Measurements from ENCODE around the gene UCN3. TPM values are rescaled to one million over a fixed set of nuclear protein-coding genes. Genes with fewer than 3 reads are reported as not detected.

The UCN3 gene, protein sequence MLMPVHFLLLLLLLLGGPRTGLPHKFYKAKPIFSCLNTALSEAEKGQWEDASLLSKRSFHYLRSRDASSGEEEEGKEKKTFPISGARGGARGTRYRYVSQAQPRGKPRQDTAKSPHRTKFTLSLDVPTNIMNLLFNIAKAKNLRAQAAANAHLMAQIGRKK
- not detected for total RNA-seq

DNA sequence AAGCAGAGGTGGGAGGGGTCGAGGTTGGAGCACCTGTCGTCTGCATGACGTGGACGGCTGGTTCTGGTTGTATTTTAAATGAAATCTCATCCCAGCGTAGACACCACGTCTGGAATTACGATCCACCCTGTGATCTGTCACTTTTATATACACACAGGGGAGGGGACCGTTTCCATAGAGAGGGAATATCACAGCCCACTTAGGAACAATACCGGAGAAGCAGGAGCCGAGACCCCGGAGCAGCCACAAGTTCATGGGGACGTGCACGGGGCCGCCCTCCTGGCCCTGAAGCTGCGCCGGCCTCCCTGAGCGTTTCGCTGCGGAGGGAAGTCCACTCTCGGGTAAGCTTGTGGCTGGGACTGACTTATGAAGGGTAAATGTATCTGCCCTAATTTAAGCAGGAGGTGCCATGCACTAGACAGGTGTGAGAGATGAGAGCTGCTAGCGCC is at the start of gene UCN3:
TSS of gene UCN3 (plus strand) at position 77 of the 449 bp plus-strand sequence. CDS start 8,755 bp downstream, outside the sequence.
- WGBS, 2 donors = 65 to 72% methylated on average over 21 of the region's 21 CpGs
- TF ChIP-seq, protein P1, sequence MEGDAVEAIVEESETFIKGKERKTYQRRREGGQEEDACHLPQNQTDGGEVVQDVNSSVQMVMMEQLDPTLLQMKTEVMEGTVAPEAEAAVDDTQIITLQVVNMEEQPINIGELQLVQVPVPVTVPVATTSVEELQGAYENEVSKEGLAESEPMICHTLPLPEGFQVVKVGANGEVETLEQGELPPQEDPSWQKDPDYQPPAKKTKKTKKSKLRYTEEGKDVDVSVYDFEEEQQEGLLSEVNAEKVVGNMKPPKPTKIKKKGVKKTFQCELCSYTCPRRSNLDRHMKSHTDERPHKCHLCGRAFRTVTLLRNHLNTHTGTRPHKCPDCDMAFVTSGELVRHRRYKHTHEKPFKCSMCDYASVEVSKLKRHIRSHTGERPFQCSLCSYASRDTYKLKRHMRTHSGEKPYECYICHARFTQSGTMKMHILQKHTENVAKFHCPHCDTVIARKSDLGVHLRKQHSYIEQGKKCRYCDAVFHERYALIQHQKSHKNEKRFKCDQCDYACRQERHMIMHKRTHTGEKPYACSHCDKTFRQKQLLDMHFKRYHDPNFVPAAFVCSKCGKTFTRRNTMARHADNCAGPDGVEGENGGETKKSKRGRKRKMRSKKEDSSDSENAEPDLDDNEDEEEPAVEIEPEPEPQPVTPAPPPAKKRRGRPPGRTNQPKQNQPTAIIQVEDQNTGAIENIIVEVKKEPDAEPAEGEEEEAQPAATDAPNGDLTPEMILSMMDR (IDR thresholded peaks at IDR 0.05) = no peak
- TF ChIP-seq POLR2A (IDR thresholded peaks at IDR 0.05) = no peak
- no peak for DNase-seq (ENCODE audit: low spot score in 2 of 2)
- intact Hi-C loops (cut with DNase I; ENCODE audit: low total_unique reads) = no loop called here
- no peak within 1 kb of the TSS for H3K4me3 ChIP-seq (ENCODE audit: low read depth, poor library complexity, severe bottlenecking)

GRCh38 chr10:5317547-5318107 is 47.1 kb upstream of the UCN3 start:
- no peak for DNase-seq (ENCODE audit: low spot score in 2 of 2)
- intact Hi-C loops (cut with DNase I; ENCODE audit: low total_unique reads) = no loop called here
- no peak overlapping the region for H3K4me3 ChIP-seq (ENCODE audit: low read depth, poor library complexity, severe bottlenecking)
- 29 to 31% methylated on average over 10 of the region's 10 CpGs for WGBS, 2 donors
- TF ChIP-seq, protein P1 (IDR thresholded peaks at IDR 0.05) = no peak
- TF ChIP-seq POLR2A (IDR thresholded peaks at IDR 0.05) = no peak

DNA sequence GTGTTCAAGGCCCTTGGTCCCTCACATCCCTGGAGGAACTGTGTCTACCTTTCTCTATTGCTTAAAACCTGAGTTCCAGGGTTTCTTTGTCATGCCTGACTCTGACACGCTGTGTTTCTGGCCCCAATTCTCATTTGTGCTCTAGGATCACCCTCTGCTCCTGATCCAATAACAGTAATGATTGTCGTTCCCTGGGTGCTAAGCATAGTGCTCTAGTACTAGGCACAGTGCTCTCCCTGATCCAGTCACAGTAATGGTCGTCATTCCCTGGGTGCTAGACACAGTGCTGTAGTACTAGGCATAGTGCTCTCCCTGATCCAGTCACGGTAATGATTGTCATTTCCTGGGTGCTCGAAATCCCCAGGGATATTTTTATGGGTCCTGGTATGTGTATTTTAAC is 46.6 kb upstream of the UCN3 start:
- WGBS, 2 donors = 86 to 94% methylated on average over 5 of the region's 5 CpGs
- no peak for TF ChIP-seq POLR2A (IDR thresholded peaks at IDR 0.05)
- no peak for DNase-seq (ENCODE audit: low spot score in 2 of 2)

GRCh38 chr10:5319863-5320262 is 44.9 kb upstream of the UCN3 start:
- 90 to 92% methylated on average over 4 of the region's 4 CpGs for WGBS, 2 donors
- no peak overlapping the region for H3K4me3 ChIP-seq (ENCODE audit: low read depth, poor library complexity, severe bottlenecking)
- no peak for TF ChIP-seq POLR2A (IDR thresholded peaks at IDR 0.05)
- TF ChIP-seq, protein P1 (IDR thresholded peaks at IDR 0.05) = no peak
- intact Hi-C loops (cut with DNase I; ENCODE audit: low total_unique reads) = no loop called here
- no peak for DNase-seq (ENCODE audit: low spot score in 2 of 2)

More for the DNA sequence above, 46.6 kb upstream of the UCN3 start:
- intact Hi-C loops (cut with DNase I; ENCODE audit: low total_unique reads) = no loop called here
- no peak overlapping the region for H3K4me3 ChIP-seq (ENCODE audit: low read depth, poor library complexity, severe bottlenecking)

GRCh38 chr10:5321273-5321672 is 43.5 kb upstream of the UCN3 start:
- no peak overlapping the region for H3K4me3 ChIP-seq (ENCODE audit: low read depth, poor library complexity, severe bottlenecking)
- intact Hi-C loops (cut with DNase I; ENCODE audit: low total_unique reads) = no loop called here
- no peak for DNase-seq (ENCODE audit: low spot score in 2 of 2)
- WGBS, 2 donors = 74 to 83% methylated on average over 3 of the region's 3 CpGs
- TF ChIP-seq POLR2A (IDR thresholded peaks at IDR 0.05) = no peak
- TF ChIP-seq, protein P1 (IDR thresholded peaks at IDR 0.05) = no peak

- H3K4me3 ChIP-seq (ENCODE audit: low read depth, poor library complexity, severe bottlenecking) = no peak overlapping the region
- TF ChIP-seq, protein P1 (IDR thresholded peaks at IDR 0.05) = no peak
- no peak for TF ChIP-seq POLR2A (IDR thresholded peaks at IDR 0.05)
- no peak for DNase-seq (ENCODE audit: low spot score in 2 of 2)
- 54 to 61% methylated on average over 4 of the region's 4 CpGs for WGBS, 2 donors
- intact Hi-C loops (cut with DNase I; ENCODE audit: low total_unique reads) = no loop called here
These were observed 41.3 kb upstream of the UCN3 start for GRCh38 chr10:5323446-5323845.

All from lower leg skin (tissue), 4 donors.